Hypothalamus (tissue), 51 donors: ENCODE results near the gene FRA10AC1.
"Not testable (repeated sequence)": the region's sequence is repeated elsewhere in the genome, so short reads cannot be mapped to it uniquely, and the experiment has no call there.

Experiments used
- DNase-seq, 51 donors: peaks; one replicate each; lab custom pipeline; 2025; lab: John Stamatoyannopoulos, UW

The FRA10AC1 gene

GRCh38 chr10:93704451-93704850, 2.1 kb upstream of the FRA10AC1 start:
- no peak for DNase-seq

GRCh38 chr10:93703841-93704240, 1.4 kb upstream of the FRA10AC1 start:
- DNase-seq = no peak

- DNase-seq = peak in 8 of 51 donors; percentile 2 to 83 (median 35)
These were observed 674 bp upstream of the FRA10AC1 start for GRCh38 chr10:93703066-93703465.

GRCh38 chr10:93701866-93702209, 554 bp downstream of the FRA10AC1 start:
- peak in 5 of 51 donors; percentile 15 to 63 (median 37) for DNase-seq

- DNase-seq = no peak
These were observed 5.2 kb downstream of the FRA10AC1 start for GRCh38 chr10:93697207-93697606.

GRCh38 chr10:93696582-93696981, 5.8 kb downstream of the FRA10AC1 start:
- not testable (repeated sequence) for DNase-seq

- no peak for DNase-seq
These were observed 6.7 kb downstream of the FRA10AC1 start for GRCh38 chr10:93695740-93696139.

GRCh38 chr10:93687737-93688136, 14.7 kb downstream of the FRA10AC1 start:
- no peak for DNase-seq

- peak in 1 of 51 donors; percentile 20 for DNase-seq
These were observed 21.9 kb downstream of the FRA10AC1 start for GRCh38 chr10:93680412-93681047.

- no peak for DNase-seq
These were observed 23.4 kb downstream of the FRA10AC1 start for GRCh38 chr10:93678805-93679587.

- no peak for DNase-seq
These were observed 24.0 kb downstream of the FRA10AC1 start for GRCh38 chr10:93678386-93678785.

GRCh38 chr10:93673791-93674190, 28.6 kb downstream of the FRA10AC1 start:
- no peak for DNase-seq

- DNase-seq = no peak
These were observed 29.5 kb downstream of the FRA10AC1 start for GRCh38 chr10:93672890-93673289.

- no peak for DNase-seq
These were observed 30.2 kb downstream of the FRA10AC1 start for GRCh38 chr10:93672022-93672678.

- no peak for DNase-seq
These were observed 31.4 kb downstream of the FRA10AC1 start for GRCh38 chr10:93671042-93671441.

- no peak for DNase-seq
These were observed 32.0 kb downstream of the FRA10AC1 start for GRCh38 chr10:93670372-93670771.

- no peak for DNase-seq
These were observed 34.6 kb downstream of the FRA10AC1 start for GRCh38 chr10:93667795-93668194.

- DNase-seq = no peak
These were observed 36.4 kb downstream of the FRA10AC1 start for GRCh38 chr10:93666030-93666429.

GRCh38 chr10:93657757-93658156, 44.6 kb downstream of the FRA10AC1 start:
- DNase-seq = no peak

- no peak for DNase-seq
These were observed 46.2 kb downstream of the FRA10AC1 start for GRCh38 chr10:93656155-93656554.

- no peak for DNase-seq
These were observed 48.2 kb downstream of the FRA10AC1 start for GRCh38 chr10:93654201-93654600.

- DNase-seq = no peak
These were observed 49.5 kb downstream of the FRA10AC1 start for GRCh38 chr10:93652857-93653256.
